H1 (cell line): ENCODE results near the gene KSR2. TPM values are rescaled to one million over a fixed set of nuclear protein-coding genes. Genes with fewer than 3 reads are reported as not detected.

Experiments used
- EP300 ChIP-seq, 2 experiments: IDR thresholded peaks; 1 replicate in 1 of 2; 2 replicates in 1 of 2; pipeline ENCODE4 v1.6.1; 2011 to 2012; ENCODE audit warnings: low read depth in 2 of 2, low read length in 2 of 2, mild to moderate bottlenecking in 2 of 2, borderline replicate concordance in 1 of 2, inconsistent platforms in 1 of 2, moderate library complexity in 1 of 2
- HDAC2 ChIP-seq, 2 experiments: fragments of 300-600 bp in 1 of 2; sonication (generic) in 1 of 2; IDR thresholded peaks; 2 replicates each; pipeline ENCODE4 v1.6.1; 2011 to 2012; ENCODE audit warnings: low read depth in 2 of 2, low read length in 2 of 2, mild to moderate bottlenecking in 2 of 2, moderate library complexity in 2 of 2, borderline replicate concordance in 1 of 2, inconsistent platforms in 1 of 2
- RAD21 ChIP-seq, 2 experiments: IDR thresholded peaks in 1 of 2; conservative IDR thresholded peaks in 1 of 2; 2 replicates each; pipeline ENCODE4 v1.6.1; 2011; ENCODE audit warnings: low read depth in 2 of 2, low read length in 2 of 2, improper control_type of control experiment in 1 of 2, inconsistent platforms in 1 of 2, mild to moderate bottlenecking in 1 of 2, moderate library complexity in 1 of 2
- polyA plus RNA-seq, 7 experiments: library from polyadenylated mRNA; depleted of rRNA in 3 of 7; stranded (reverse) in 5 of 7; unstranded in 2 of 7; fragments of >200 nt in 5 of 7; fragments of 200-250 nt in 2 of 7; gene quantifications; 1 replicate in 5 of 7; 2 replicates in 1 of 7; 4 replicates in 1 of 7; pipeline versions ENCODE4 v1.2.1 to v1.2.3, GENCODE V29; 2011 to 2013; ENCODE audit warnings: missing spikeins in 2 of 7, mixed read lengths in 2 of 7
- total RNA-seq: library from RNA; stranded (reverse); fragmentation: NEBNext Ultra II Directional; extraction: Animal tissue kit (Norgen Biotek cat#: 25700); gene quantifications from 2 replicates; pipeline ENCODE4 v1.2.1, GENCODE V29; 2021

KSR2 gene
- total and polyA plus RNA-seq, 2 of the 8 experiments (the other 6 are each of a cell fraction or from before 2014, with no cell fraction given) = 0.74 to 2.2 TPM

GRCh38 chr12:117596968-117597367 is 371.8 kb downstream of the KSR2 start (continued):
- TF ChIP-seq EP300 (IDR thresholded peaks at IDR 0.05; ENCODE audit: borderline replicate concordance in 1 of 2, low read depth in 2 of 2, low read length in 2 of 2) (no peak), HDAC2 (IDR thresholded peaks at IDR 0.05; ENCODE audit: borderline replicate concordance in 1 of 2, low read depth in 2 of 2, low read length in 2 of 2) (no peak), RAD21 (IDR thresholded peaks at IDR 0.05 in 1 of 2, conservative IDR thresholded peaks at IDR 0.05 in 1 of 2; ENCODE audit: low read depth in 2 of 2, low read length in 2 of 2) (no peak)
